Vagina (tissue), 2 donors: ENCODE results near the gene OSBPL10.

Experiments
- CTCF ChIP-seq, 3 experiments: fragments of 450-650 bp in 2 of 3; fragments of 200-600 bp in 1 of 3; sonication (generic) in 1 of 3; IDR thresholded peaks; one replicate each; pipeline ENCODE4 v1.5.1; 2017 to 2019; ENCODE audit warnings: antibody characterized with exemption in 3 of 3, mild to moderate bottlenecking in 2 of 3, moderate library complexity in 2 of 3
- POLR2AphosphoS5 ChIP-seq, 2 donors: sonication (generic); formaldehyde crosslinking; IDR thresholded peaks; one replicate each; pipeline ENCODE4 v1.9.0; 2017; ENCODE audit warnings: antibody characterized with exemption in 2 of 2, mild to moderate bottlenecking in 2 of 2, low read depth in 1 of 2; ENCODE audit not compliant: insufficient read depth in 1 of 2

- TF ChIP-seq CTCF (IDR thresholded peaks at IDR 0.05) (no peak), POLR2AphosphoS5 (IDR thresholded peaks at IDR 0.05; ENCODE audit: insufficient read depth in 1 of 2, low read depth in 1 of 2) (no peak)
Observed at GRCh38 chr3:31709005-31709404, 272.1 kb downstream of the OSBPL10 start.
